Activated naive CD4-positive, alpha-beta T cell treated with anti-CD3 and anti-CD28 coated beads for 36 hours (primary cell): ENCODE results near the gene PARD3B. TPM values are rescaled to one million over a fixed set of nuclear protein-coding genes. Genes with fewer than 3 reads are reported as not detected.

Experiments
- CTCF ChIA-PET: fragments of 350-600 bp; sonication (Branson Sonifier 250); formaldehyde crosslinking; loops from one replicate; lab custom pipeline; 2021; ENCODE audit warnings: antibody characterized with exemption; lab: Charles Lee
- DNase-seq: peaks from one replicate; pipeline ENCODE4 v3.0.0-alpha.2; 2020
- H3K27ac Mint-ChIP-seq: one replicate; pipeline ENCODE4 v1.8.0; 2021; ENCODE audit warnings: mild to moderate bottlenecking, mixed read lengths
- H3K27me3 Mint-ChIP-seq: one replicate; pipeline ENCODE4 v1.8.0; 2021; ENCODE audit warnings: low read depth, mixed read lengths
- H3K36me3 Mint-ChIP-seq: one replicate; pipeline ENCODE4 v1.8.0; 2021; ENCODE audit warnings: low read depth, mixed read lengths
- H3K4me1 Mint-ChIP-seq: one replicate; pipeline ENCODE4 v1.8.0; 2021; ENCODE audit warnings: low read depth, mixed read lengths
- H3K4me3 Mint-ChIP-seq: one replicate; pipeline ENCODE4 v1.8.0; 2021; ENCODE audit warnings: mild to moderate bottlenecking, moderate library complexity, mixed read lengths
- H3K9me3 Mint-ChIP-seq: one replicate; pipeline ENCODE4 v1.8.0; 2021; ENCODE audit warnings: mixed read lengths
- intact Hi-C: fragments of 100-400 bp; cut with micrococcal nuclease; formaldehyde crosslinking; loops from one replicate; pipeline ENCODE4 v1.15.1; 2023
- total RNA-seq, 2 experiments: library from RNA; stranded (reverse); gene quantifications; one replicate each; pipeline ENCODE4 v1.2.3, GENCODE V29; 2021

PARD3B gene
- total RNA-seq, 2 experiments from 2014 or later, result 0.15 to 0.43 TPM

GRCh38 chr2:205637320-205637602 is 1092.0 kb downstream of the PARD3B start:
- DNase-seq, result no peak
- H3K9me3 Mint-ChIP-seq, result no peaks in the 10 kb centered on the region
- H3K27ac Mint-ChIP-seq, result no peak overlapping the region
- intact Hi-C loops, result no loop called here
- H3K27me3 Mint-ChIP-seq, result no peaks in the 10 kb centered on the region
- peaks cover 15% of the 10 kb centered on the region for H3K4me1 Mint-ChIP-seq
- CTCF ChIA-PET, result interaction anchor here (1.0 kb wide), 1 partner anchor 1314 kb away, joined by 3 read pairs; no protein-coding TSS in a partner anchor
- H3K4me3 Mint-ChIP-seq, result no peak overlapping the region
- no peaks in the 10 kb centered on the region for H3K36me3 Mint-ChIP-seq

GRCh38 chr2:205637779-205638503 is 1092.7 kb downstream of the PARD3B start:
- Mint-ChIP-seq H3K27ac (peak overlapping the region; percentile 53), H3K4me1 (peaks cover 15% of the 10 kb centered on the region), H3K36me3 (no peaks in the 10 kb centered on the region), H3K27me3 (no peaks in the 10 kb centered on the region), H3K9me3 (no peaks in the 10 kb centered on the region), H3K4me3 (no peak overlapping the region)
- intact Hi-C loops, result no loop called here
- CTCF ChIA-PET, result interaction anchor here (1.0 kb wide), 2 partner anchors 286 to 1314 kb away, joined by 3 read pairs; no protein-coding TSS in a partner anchor
- peak; percentile 16 for DNase-seq

- intact Hi-C loops, result no loop called here
- CTCF ChIA-PET, result interaction anchor here (1.5 kb wide), 1 partner anchor 38 kb away, joined by 3 read pairs; no protein-coding TSS in a partner anchor
- DNase-seq, result no peak
These were observed 1095.4 kb downstream of the PARD3B start for GRCh38 chr2:205640716-205641115.

GRCh38 chr2:205642599-205643356 is 1097.5 kb downstream of the PARD3B start:
- H3K9me3 Mint-ChIP-seq, result no peaks in the 10 kb centered on the region
- no peak for DNase-seq
- intact Hi-C loops, result no loop called here
- CTCF ChIA-PET, result interaction anchor here (0.6 to 0.8 kb wide), 2 partner anchors 1319 to 1629 kb away, joined by 3 read pairs; no protein-coding TSS in a partner anchor
- H3K36me3 Mint-ChIP-seq, result no peaks in the 10 kb centered on the region
- peaks cover 3% of the 10 kb centered on the region for H3K4me1 Mint-ChIP-seq
- no peaks in the 10 kb centered on the region for H3K27me3 Mint-ChIP-seq
- no peak overlapping the region for H3K4me3 Mint-ChIP-seq
- H3K27ac Mint-ChIP-seq, result no peak overlapping the region

More at GRCh38 chr2:205640716-205641115, 1095.4 kb downstream of the PARD3B start:
- H3K4me3 Mint-ChIP-seq, result no peak overlapping the region
- peaks cover 15% of the 10 kb centered on the region for H3K4me1 Mint-ChIP-seq
- no peaks in the 10 kb centered on the region for H3K36me3 Mint-ChIP-seq
- no peaks in the 10 kb centered on the region for H3K27me3 Mint-ChIP-seq
- H3K27ac Mint-ChIP-seq, result no peak overlapping the region
- H3K9me3 Mint-ChIP-seq, result no peaks in the 10 kb centered on the region

GRCh38 chr2:205643391-205643885 is 1098.2 kb downstream of the PARD3B start:
- no peaks in the 10 kb centered on the region for H3K27me3 Mint-ChIP-seq
- DNase-seq, result no peak
- no peak overlapping the region for H3K27ac Mint-ChIP-seq
- H3K36me3 Mint-ChIP-seq, result no peaks in the 10 kb centered on the region
- no peak overlapping the region for H3K4me3 Mint-ChIP-seq
- no peaks in the 10 kb centered on the region for H3K9me3 Mint-ChIP-seq
- no peaks in the 10 kb centered on the region for H3K4me1 Mint-ChIP-seq
- intact Hi-C loops, result no loop called here
- CTCF ChIA-PET, result interaction anchor here (0.6 to 0.8 kb wide), 2 partner anchors 1320 to 1628 kb away, joined by 3 read pairs; no protein-coding TSS in a partner anchor

- intact Hi-C loops, result no loop called here
- Mint-ChIP-seq H3K27ac (no peak overlapping the region), H3K4me1 (no peaks in the 10 kb centered on the region), H3K9me3 (no peaks in the 10 kb centered on the region), H3K36me3 (no peaks in the 10 kb centered on the region), H3K27me3 (no peaks in the 10 kb centered on the region), H3K4me3 (no peak overlapping the region)
- CTCF ChIA-PET, result interaction anchor here (0.8 kb wide), 1 partner anchor 1321 kb away, joined by 3 read pairs; no protein-coding TSS in a partner anchor
- DNase-seq, result no peak
These were observed 1098.7 kb downstream of the PARD3B start for GRCh38 chr2:205644018-205644417.

- Mint-ChIP-seq H3K36me3 (no peaks in the 10 kb centered on the region), H3K27me3 (no peaks in the 10 kb centered on the region), H3K4me3 (no peak overlapping the region), H3K9me3 (no peaks in the 10 kb centered on the region), H3K27ac (no peak overlapping the region), H3K4me1 (no peaks in the 10 kb centered on the region)
- DNase-seq, result no peak
- CTCF ChIA-PET, result no interaction called here
- intact Hi-C loops, result no loop called here
These were observed 1101.4 kb downstream of the PARD3B start for GRCh38 chr2:205646680-205647079.

GRCh38 chr2:205650450-205650849 is 1105.2 kb downstream of the PARD3B start:
- Mint-ChIP-seq H3K4me1 (no peaks in the 10 kb centered on the region), H3K9me3 (no peaks in the 10 kb centered on the region), H3K27ac (no peak overlapping the region), H3K27me3 (no peaks in the 10 kb centered on the region), H3K36me3 (no peaks in the 10 kb centered on the region), H3K4me3 (no peak overlapping the region)
- no peak for DNase-seq
- intact Hi-C loops, result no loop called here
- CTCF ChIA-PET, result no interaction called here

- Mint-ChIP-seq H3K27ac (no peak overlapping the region), H3K27me3 (no peaks in the 10 kb centered on the region), H3K4me1 (no peaks in the 10 kb centered on the region), H3K9me3 (no peaks in the 10 kb centered on the region), H3K4me3 (no peak overlapping the region), H3K36me3 (no peaks in the 10 kb centered on the region)
- intact Hi-C loops, result no loop called here
- no peak for DNase-seq
- CTCF ChIA-PET, result no interaction called here
These were observed 1105.7 kb downstream of the PARD3B start for GRCh38 chr2:205650931-205651330.

GRCh38 chr2:205651719-205652118 is 1106.4 kb downstream of the PARD3B start:
- Mint-ChIP-seq H3K27ac (no peak overlapping the region), H3K27me3 (no peaks in the 10 kb centered on the region), H3K36me3 (no peaks in the 10 kb centered on the region), H3K4me1 (no peaks in the 10 kb centered on the region), H3K9me3 (no peaks in the 10 kb centered on the region), H3K4me3 (no peak overlapping the region)
- intact Hi-C loops, result no loop called here
- DNase-seq, result no peak
- CTCF ChIA-PET, result interaction anchor here (0.7 kb wide), 1 partner anchor 16 kb away, joined by 4 read pairs; no protein-coding TSS in a partner anchor

- CTCF ChIA-PET, result interaction anchor here (0.8 to 1.3 kb wide), 2 partner anchors 18 to 21 kb away, joined by 4 read pairs; no protein-coding TSS in a partner anchor
- Mint-ChIP-seq H3K4me1 (peaks cover 2% of the 10 kb centered on the region), H3K27ac (no peak overlapping the region), H3K36me3 (no peaks in the 10 kb centered on the region), H3K9me3 (no peaks in the 10 kb centered on the region), H3K4me3 (no peak overlapping the region), H3K27me3 (no peaks in the 10 kb centered on the region)
- intact Hi-C loops, result no loop called here
- no peak for DNase-seq
These were observed 1109.8 kb downstream of the PARD3B start for GRCh38 chr2:205654878-205655605.
